GM21381 (cell line): ENCODE results near the gene IRF2BPL.
A peak's percentile ranks its signal among the peaks of the same experiment; 100 is the strongest.
"Not testable (repeated sequence)": the region's sequence is repeated elsewhere in the genome, so short reads cannot be mapped to it uniquely, and the experiment has no call there.

Experiments used
- ATAC-seq: cut with Tn5 transposase; IDR thresholded peaks from one replicate; pipeline ENCODE4 v1.9.1; 2021; ENCODE audit warnings: mild to moderate bottlenecking, moderate library complexity; ENCODE audit not compliant: unreplicated experiment

The IRF2BPL gene

DNA sequence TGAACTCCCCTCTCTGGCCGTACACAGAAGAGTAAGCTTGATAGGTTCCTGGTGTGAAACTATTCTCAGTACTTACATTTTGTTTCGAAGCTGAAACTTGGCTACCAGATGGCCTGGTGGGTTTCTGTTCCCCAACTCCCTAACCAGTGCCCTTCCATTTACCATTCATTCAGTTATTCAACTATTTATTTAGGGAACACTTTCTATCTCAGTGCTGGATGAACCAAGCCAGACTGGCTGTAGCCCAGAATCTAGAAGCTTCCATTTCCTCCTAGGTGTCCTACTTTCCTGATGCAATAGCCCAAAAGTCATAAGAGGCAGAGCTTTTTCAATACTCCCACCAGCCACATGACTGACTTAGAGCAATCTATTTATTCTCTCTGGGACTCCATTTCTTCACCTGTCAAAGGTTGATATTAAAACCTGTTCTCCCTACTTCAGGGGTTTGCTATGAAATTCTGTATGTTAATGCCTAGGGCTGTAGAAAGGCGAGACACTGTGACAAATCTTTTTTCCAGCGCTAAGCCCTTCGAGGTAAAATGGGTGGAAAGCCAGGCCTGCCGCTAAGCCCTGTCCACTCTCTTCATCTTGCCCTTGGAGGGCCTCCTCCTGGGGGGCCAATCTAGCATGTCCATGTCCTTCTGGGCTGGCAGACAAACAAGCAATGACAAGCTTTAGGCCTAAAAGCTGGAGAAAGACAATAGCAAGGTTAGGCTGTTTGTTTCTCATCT is 8.1 kb upstream of the IRF2BPL start:
- ATAC-seq = no peak

DNA sequence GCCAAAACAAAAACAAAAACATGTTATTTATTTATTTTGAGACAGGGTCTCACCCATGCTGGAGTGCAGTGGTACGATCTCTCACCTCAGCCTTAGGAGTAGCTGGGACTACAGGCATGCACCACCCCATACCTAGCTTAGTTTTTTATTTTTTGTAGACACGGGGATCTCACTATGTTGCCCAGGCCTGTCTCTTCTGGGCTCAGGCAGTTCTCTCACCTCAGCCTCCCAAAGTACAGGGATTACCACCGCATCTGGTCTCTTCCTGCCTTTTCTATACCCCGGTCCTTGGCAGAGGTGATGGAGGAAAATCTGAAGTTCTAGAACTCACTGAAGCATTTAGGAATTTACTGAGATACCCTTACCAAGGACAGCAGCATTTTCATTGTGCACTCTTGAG is 6.8 kb upstream of the IRF2BPL start:
- ATAC-seq = no peak

DNA sequence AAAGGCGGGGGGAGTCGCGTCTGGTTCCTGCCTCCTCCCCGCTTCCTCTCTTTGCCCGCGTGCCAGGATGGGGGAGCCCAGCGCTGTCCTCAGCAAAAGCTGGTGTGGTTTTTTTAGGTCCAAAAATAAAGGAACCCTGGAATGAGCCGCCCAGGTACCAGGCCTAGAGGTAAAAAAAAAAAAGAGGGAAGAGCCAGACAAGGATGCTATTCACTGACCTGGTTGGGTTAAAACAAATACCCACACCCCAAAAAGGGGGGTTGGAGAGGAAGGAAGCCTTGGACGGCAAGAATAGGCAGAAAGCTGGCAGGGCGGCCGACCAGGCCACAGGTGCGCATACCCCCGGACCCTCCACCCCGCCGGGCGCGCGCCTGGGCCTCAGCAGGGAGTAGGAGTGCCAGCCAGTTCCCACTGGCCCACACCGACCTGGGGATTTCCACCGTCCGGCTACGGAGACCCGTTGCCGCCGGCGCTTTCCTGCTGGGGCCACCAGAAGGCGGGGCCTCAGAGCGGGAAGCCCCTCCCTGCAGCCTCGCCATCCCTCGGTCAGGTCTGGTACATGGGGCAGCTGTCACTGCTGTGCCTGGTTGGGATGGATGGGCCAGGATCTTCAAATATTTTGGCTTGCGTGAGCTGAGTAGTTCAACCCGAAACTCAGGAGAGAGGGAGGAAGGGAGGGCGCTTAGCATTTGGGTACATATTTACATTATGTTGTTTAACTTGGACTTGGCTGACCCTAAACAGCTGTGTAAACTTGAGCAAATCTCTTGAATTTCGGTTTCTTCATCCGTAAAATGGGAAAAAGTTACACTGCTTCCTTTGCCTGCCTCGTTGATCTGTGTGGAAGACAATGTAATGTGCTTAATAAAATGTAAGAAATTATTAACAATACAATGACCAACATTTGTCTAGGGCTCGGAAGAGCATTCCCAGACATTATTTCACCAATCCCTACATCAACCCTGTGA is 5.4 kb upstream of the IRF2BPL start:
- ATAC-seq = peak; percentile 65

DNA sequence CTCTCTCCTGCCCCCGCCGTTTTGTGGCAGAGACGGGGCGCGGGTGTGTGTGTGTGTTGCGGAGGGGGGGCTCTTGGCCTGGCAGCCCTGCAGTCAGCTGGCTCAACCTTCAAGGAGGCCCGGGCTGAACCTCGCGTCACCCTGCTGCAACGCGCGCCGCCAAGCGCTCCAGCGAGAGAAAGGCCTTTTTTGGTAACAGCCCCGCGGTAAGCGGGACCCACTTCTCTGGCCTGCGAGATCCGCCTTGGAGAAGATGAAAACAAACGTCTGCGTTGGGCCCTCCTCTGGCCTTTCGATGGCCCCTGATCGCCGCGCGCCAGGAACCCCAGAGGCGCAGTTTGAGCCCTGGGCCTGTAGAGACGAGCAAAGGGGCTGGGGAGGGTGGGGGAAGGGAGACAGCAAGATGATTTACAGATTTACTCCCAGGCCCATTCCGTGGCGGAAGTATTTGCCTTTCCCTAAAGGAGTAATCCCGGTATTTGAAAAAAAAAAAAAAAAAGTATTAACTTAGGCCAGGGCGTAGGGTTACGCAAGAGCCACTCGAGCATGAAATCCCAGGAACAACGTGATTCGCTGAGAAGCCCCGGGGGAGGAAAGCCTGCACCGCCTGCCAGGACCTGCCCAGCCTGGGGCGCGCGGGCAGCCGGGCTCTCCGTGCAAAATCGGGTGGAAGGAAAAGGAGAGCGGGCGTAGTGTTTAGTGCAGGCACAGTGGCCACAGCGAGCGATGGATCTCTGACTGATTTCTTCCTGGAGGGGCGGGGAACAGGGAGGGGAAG is 4.5 kb upstream of the IRF2BPL start:
- no peak for ATAC-seq

DNA sequence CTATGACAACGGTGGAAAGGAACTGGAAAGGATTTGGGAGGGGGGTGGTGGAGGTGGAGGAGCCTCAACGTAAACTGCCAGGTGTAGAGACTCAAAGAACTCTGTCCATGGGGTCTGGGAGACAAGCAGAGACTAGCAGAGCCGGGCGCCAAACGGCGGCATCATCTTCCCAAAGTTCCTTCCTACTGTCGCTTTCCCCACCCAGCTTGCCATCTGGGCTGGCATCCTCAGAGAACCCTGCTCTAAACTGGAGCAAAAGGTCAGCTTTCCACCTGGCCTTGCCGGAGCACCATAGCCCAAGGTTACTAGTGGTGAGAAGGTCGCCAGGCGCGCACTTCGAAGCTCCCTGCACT is 4.0 kb upstream of the IRF2BPL start:
- ATAC-seq = no peak

DNA sequence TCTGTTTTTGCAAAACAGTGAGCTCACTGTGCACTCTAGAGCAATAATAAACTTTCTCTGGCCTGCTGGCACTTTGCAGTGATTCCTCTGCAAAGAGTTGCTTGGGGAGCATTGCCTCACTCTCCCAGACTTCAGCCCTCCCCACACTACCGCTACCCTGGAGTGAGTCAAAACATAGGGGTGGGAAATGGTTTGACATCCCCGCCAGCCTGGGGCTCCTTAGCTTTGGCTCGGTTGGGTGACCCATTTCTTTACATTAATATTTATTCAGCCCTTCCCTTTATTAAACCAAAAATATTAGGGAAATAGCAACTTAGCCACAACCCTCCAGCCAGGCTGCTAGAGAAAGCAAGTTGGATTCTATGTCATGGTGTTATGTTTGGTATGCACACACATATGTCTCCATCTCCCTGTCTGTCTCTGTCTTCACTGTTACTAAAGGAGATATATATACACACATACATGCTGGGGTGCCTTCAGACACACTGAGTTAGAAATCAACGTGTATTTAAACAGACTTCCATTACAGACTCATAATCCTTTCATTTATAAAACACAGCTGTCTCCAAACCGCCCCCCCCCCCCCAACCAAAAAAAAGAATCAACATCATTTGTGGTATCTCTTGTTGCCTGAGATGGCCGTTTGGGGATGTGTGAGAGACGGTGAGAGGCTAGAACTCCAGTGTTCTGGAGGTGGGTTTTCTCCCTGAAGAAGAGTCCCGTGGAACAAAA is 3.4 kb upstream of the IRF2BPL start:
- ATAC-seq = no peak

DNA sequence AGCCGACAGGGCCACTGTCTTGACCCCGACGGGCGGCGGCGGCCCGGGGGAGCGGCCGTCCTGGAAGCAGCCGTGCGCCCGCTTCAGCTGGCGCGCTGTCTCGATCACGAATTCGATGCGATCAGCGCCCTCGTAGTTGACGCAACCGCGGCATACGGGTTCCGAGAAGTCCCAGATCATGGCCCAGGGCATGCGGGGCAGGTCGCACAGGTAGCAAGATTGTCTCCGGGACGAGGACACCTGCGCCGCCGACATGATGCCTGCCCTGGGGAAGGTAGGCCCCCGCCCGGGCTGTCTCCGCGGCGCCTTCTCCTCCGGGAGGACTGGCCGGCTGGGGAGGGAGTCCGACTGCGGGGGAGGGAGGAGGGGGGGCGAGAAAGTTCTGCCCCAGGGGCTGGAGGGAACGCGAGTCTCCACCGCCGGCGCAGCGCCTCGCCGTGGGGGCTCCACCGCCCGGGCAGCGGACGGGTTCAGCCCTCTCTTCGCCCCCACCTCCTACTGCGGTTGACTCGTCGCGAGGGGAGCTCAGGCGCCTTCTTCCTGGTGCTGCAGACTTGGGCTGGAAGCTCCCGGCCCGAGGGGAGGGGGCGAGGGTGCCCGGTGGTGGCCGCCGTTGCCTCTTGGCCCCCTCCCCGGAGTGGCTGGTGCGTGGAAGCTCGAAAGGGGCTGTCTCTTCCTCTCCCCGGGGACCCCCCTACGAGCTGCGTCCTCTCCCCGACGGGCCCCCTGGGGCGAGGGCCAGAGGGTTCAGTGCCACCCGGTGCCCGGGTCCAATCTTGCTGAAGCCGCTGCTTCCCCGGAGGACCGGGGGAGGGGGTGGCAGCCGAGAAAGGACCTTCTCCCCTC is 747 bp downstream of the IRF2BPL start:
- peak; percentile 36 for ATAC-seq

DNA sequence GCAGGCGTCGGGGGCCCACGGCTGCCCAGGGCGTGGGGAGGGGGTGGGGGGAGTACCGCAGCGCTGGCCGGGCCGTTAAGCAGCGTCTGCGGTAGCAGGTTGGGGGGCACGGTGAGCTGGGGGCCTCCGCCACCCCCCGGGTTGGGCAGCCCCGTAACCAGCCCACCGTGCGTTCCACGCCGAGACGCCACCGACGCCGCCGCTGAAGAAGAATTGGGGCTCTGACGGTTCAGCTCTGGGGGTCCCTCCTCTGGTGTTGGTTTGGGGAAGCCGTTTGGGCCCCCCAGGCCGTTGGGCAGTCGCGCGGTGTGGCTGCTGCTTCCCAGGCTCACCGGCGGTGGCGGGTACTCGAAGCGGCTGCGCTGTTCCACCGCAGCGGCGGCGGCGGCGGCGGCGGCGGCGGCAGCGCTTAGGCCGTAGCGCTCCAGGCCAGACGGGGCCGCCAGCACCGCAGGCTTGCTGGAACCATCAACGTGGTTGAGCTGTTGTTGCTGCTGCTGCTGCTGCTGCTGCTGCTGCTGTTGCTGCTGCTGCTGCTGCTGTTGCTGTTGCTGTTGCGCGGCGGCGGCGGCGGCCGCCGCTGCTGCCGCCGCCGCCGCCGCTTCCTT is 1.5 kb downstream of the IRF2BPL start:
- peak; percentile 14 for ATAC-seq

DNA sequence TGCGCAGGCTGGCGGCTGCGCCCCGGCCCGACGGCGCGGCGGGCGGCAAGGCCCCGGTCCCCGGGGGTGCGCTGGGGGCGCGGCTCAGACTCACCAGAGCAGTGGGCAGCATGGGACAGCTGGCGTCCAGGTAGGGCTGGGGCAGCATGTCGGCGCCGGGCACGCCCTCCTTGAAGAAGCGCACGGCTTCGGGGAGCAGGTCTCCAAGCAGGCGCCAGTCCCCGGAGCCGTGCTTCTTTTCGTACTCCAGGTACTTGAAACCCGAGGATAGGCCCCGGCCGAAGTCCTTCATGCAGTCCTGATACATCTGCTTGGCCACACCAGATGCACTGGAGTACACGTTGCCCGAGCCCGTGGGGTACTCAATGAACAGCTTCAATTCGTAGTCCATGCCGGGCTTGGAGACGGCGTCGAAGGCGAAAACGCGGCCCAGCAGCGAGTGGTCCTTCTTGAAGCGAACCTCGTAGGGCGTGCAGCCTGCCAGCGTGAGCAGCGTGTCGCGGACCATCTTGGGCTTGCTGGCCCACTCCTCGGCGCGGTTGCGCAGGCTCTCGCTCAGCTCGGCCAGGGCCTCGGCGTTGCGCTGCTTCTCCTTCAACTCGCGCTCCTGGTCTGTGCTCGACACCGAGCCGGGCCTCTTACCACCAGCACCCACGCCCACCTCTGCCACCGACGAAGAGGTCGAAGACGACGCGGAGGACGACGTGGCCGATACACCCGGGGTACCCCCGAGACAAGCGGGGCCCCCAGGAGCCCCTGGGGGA is 2.2 kb downstream of the IRF2BPL start:
- ATAC-seq = no peak

DNA sequence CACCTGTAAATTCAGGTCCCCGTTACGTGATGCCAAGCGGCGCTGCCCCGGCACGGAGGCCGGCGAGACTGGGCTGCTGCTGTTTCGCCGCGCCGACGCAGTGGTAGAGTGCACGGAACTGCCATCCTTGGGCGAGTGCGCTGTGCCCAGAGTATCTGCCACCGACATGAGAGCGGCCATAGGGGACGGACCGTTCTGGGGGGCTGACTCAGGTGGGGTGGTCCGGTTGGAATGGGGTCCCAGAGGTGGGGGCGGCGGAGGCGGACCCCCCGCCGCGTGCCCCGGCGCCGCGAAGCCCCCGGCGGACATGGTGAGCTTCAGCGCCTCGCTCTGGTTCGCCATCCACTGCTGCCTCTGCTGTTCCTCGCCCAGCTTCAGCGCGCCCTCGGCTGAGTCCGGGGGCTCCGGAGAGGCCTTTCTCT is 2.8 kb downstream of the IRF2BPL start:
- ATAC-seq = no peak

DNA sequence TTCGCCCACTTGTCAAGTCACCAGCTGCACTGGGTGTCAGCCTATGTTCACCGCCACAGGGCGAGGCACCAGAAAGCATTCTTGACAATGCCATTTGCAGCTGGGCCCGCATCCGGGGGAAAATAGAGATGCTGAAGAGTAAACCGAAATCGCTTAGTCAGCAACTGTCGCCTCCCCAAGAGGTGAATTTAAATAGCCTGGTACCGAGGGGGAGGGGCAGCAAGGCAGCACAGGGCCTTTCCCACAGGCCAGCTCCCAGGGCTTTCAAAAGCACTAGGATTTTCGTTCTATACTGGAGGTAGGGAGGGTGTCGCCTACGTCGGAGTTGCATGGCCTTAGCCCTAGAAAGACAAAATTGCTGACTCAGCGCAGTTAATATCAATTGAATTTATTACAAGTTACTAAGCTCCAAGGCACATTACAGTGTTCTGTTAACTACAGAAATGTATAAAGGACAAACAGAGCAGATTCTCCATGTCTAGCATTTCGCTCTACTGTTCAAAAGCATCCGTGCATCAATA is 4.3 kb downstream of the IRF2BPL start:
- ATAC-seq = no peak

DNA sequence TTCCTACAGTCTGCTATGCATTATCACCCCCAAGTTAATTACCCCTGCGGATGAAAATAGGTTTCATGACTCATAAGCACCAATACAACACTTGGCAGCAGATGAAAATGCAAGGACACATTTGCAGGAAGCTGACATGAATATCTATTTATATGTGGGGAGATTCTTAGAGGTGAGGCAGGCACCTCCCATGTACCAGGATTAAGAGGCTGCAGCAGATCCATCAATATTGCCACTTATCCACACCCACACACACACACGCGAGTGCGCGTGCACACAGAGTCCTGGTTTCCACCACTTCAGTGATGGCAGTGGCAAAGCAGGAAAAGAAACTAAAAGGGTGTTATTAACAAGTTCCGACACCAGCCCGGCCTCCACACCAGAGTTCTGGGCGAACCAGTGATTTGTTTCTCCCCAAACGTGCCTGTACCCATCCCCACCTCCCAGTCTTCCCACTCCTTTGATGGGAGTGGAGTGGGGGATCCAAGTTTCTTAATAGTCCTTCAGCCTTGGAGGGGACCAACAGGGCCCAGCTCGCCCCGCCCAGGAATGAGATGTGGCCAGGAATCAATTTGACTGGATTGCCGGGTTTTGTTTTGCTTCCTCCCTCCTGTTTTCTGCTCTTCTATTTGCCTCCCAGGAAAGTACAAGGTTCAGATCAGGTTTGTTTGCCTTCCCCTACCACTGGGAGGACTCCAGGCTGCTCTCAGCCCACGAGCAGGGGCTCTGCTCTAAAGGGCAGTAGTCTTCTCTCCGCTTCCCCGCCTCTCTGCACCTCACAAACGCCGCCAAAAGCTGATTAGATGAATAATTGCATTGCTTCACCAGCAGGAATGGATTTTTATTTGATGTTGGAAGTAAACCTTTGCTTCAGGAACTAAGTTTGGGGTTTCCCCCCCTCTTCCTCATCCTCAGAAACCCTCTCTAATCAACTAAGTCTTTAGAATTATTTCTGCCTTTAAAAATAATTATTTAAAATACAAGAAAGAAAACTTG is 5.2 kb downstream of the IRF2BPL start:
- ATAC-seq = no peak

DNA sequence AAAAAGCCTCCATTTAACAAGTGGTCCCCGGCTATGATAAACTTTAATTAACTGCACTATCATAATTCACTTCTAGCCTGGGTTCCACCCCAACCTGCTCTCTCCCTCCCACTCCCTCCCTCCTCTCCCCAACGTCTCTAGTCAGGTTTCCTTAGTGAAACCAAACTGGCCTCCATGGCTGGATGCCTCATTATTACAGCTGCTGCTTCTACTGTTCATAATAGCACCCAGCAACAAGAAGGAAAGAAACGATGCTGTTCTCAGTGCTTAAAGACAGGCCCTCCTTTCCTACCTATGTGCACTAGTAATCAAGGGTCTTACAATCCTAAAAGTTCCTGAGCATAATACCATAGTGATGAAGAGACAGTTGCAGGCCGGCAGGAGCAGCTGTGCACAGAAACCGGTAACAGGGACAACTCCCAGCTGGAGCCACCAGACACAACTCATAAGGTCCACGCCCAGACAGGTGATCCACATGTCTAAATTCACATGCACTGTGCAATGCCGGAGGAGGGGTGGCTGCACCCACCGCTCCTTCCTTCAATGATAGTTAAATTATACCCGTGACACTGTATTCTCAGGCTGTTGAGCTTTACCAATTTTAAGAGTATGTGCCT is 6.2 kb downstream of the IRF2BPL start:
- peak; percentile 51 for ATAC-seq

DNA sequence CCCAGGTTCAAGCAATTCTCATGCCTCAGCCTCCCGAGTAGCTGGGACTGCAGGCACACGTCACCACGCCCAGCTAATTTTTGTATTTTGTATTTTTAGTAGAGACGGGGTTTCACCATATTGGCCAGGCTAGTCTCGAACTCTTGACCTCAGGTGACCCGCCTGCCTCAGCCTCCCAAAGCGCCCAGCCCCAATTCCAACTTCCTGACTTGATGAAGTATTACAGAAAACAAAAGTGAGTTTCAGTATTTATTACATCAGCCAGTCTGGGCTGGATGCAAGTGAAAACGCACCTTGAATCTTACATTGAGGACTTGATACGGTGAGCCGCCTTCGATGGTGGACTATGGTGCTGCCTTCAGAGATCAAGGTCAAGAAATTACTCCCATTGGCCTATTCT is 7.1 kb downstream of the IRF2BPL start:
- not testable (repeated sequence) for ATAC-seq

DNA sequence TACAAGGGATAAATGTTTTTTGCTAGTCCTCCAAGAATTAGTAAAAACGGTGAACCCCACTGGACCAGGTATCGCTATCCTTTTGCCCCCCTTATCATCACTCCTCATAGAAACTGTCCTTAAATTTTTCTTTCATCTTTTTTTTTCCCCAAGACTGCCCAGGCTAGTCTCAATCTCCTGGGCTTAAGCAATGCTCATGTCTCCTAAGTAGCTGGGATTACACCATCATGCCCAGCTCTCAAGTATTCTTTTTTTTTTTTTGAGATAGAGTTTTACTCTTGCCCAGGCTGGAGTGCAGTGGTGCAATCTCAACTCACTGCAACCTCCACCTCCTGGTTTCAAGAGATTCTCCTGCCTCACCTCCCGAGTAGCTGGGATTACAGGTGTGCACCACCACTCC is 9.7 kb downstream of the IRF2BPL start:
- no peak for ATAC-seq

DNA sequence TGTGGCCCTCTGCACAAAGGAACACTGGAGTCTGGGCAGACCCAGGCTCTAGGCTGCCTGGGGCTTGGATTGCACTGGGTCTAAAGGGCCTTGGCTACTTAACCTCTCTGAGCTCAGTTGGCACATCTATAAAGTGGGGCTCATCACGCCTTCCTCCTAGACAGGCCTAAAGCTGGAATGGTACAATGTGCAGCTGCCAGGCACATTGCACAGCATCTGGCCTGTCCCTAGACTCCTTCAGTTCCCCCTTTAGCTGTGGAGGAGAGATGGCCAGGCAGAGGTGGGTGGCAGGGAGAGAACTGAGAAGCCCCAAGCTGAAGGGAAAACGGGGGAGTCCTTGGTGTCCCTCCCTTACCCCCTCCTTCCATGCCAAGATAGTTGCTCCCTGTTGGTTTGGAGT is 10.8 kb downstream of the IRF2BPL start:
- ATAC-seq = no peak

DNA sequence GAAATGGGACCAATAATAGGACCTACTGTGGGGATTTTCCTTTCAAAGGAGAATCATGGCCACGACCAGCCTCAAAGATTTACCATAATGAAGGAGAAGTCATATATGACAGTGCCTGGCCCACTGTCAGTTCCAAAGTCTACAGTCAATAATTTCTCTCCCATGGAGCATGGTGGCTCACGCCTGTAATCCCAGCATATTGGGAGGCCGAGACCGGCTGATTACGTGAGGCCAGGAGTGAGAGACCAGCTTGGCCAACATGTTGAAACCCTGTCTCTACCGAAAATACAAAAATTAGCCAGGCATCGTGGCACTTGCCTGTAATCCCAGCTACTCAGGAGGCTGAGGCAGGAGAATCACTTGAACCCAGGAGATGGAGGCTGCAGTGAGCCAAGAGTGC is 13.8 kb downstream of the IRF2BPL start:
- ATAC-seq = no peak
